Ramos (cell line): ENCODE measurements around the gene NKD2.

ENCODE experiments used
- in situ Hi-C: fragments of 300-500 bp; cut with MboI; formaldehyde crosslinking; loops from one replicate; pipeline ENCODE4 v1.14.3; 2022; ENCODE audit warnings: low sequenced_read_pairs; ENCODE audit not compliant: unreplicated experiment

Gene NKD2

DNA sequence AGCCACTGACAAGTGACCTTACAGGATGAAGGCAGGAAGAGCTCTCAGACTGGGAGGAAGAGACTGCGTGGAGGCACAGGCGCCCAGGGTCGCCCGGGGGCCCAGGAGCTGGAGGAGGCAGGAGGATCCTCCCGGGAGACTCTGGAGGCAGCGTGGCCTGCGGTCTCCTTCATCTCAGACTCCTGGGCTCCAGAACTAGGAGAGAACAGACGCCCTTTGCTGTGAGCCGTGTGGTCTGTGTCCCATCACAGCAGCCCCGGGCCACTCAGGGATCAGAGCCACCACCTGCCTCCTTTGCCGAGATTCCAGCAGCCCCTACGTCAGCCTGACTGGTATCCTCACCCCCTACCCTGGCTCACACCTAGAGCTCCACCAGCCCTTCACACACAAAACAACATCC lies 58.1 kb downstream of the NKD2 start:
- in situ Hi-C loops = no loop called here

GRCh38 chr5:1067141-1068121 lies 58.8 kb downstream of the NKD2 start:
- in situ Hi-C loops = no loop called here

DNA sequence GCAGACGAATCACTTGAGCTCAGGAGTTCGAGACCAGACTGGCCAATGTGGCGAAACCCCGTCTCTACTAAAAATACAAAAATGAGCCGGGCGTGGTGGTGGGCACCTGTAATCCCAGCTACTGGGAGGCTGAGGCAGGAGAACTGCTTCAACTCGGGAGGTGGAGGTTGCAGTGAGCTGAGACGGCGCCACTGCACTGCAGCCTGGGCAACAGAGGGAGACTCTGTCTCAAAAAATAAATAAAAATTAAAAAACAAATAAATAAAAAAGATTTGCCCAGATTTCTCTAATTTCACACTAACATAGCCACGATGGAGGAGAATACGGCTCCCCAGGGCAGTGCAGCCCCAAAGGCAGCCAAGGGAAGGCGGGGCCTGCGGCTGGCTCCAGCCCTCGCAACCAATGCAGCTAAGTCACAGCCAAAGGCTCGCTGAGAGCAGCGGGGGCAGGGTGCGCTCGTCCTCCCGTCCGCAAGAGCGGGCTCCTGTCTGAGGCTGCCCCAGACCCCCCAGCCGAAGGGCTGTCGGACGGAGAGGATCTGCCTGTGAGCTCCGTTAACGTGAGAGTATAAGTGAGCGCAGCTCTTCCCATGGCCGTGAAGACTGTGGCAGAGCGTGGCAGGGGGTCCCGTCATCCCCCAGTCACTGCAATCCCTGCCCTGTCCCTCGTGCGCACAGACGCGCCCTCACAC lies 59.7 kb downstream of the NKD2 start:
- in situ Hi-C loops = no loop called here

DNA sequence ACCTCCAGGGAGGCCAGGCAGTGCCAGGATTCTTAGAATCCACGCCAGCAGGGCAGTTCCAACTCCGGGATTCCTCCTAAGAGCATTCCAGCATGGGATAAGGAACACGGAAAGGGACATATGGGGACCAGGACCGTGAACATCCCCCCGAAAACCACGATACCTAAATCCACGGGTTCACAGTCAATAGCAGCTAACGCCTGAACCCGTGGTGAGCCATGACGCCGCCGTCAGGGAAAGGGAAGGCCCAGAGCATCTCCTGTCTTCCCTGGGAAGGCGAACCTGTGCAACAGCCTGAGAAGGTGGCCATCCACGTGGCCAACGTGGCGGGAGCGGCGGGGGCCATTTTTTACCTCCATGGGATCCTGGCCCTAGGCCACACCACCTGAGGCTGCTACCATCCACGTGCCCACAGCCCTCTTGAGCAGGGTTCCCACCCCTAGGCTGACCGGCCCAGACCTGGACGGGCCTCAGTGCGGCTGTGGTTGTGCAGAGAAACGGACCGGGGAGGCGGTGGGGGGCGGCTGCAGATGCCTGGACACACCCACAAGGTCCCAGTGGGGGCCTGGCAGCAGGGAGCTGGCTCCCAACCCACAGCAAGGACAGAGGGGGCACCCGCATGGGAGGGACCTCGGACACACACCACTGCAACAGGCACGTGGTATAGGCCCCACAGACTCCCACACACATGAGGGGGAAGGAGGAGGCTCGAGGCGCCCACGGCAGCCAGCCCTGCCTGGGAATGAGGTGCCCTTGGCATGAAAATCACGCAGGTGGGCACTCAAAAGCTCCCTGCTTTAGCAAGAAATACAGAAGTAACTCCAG lies 60.5 kb downstream of the NKD2 start:
- in situ Hi-C loops = no loop called here

GRCh38 chr5:1069720-1070088 lies 61.1 kb downstream of the NKD2 start:
- in situ Hi-C loops = no loop called here

DNA sequence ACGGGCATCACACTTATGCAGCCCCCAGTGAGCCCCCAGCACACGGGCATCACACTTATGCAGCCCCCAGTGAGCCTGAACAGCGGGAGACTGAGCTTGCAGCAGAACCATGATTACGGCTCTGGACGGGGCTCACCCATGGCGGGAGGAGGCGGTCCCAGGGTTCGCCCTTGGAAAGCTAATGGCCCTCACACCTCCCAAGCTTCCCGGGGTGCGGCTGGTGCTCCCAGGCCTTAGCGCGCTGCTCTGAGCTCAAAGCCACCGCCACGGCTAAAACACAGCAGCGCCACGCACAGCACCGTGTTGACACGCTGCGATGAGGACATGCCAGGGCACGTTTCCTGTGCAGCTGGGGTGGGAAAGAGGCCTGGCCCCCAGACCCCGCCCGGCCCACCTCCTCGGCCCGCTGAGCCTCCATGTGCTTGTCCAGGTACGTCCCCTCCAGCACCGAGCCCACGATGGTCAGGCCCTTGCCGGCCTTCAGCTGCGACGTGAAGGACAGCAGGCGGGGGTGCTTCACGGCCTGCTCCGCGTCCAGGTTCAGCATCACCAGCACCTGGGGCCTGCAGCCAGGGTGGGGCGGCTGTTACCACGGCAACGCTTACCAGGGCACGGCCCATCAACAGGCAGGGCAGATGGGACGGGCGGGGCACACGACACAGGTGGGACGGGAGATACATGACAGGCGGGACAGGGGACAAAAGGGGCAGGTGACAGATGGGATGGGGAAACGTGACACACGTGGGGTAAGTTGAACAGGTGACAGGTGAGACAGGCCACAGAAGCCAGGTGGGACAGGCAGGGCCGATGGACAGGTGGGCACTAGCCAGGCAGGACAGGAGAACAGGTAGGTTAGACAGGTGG lies 64.9 kb downstream of the NKD2 start:
- in situ Hi-C loops = no loop called here

- in situ Hi-C loops = no loop called here
Measured at GRCh38 chr5:1074226-1074625, 65.6 kb downstream of the NKD2 start.

DNA sequence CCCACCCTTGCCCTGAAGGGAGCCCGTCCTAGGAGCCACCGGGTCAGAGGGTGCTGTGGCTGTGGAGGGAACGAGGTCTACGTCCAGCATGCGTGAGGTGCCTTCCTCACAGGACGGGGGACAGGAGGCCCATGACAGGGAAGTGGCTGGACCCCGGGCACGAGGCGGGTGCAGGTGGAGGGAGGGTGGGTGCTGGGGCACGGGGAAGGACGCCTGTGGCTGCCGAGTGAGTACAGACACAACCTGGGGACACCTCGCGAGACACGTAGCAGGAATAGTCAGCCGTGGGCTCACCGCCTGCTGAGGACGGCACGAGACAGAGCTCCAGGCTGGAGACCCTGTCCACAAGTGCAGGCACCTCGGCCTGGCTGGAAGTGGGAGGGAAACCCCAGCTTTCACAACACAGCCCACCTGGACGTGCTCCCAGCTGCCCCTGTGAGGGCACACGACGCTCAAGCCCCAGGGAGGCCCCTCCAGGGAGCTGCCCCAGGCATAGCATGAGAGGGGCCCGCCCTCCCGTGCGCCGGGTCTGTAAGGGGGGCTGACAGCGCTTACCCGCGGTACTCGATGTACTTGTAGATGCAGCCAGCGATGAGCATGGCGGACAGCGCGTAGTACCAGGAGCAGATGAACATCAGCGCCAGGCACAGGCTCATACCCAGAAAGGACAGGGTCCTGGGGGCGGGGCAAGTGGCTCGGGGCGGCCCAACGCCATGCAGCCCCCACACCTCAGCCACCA lies 66.4 kb downstream of the NKD2 start:
- in situ Hi-C loops = no loop called here

DNA sequence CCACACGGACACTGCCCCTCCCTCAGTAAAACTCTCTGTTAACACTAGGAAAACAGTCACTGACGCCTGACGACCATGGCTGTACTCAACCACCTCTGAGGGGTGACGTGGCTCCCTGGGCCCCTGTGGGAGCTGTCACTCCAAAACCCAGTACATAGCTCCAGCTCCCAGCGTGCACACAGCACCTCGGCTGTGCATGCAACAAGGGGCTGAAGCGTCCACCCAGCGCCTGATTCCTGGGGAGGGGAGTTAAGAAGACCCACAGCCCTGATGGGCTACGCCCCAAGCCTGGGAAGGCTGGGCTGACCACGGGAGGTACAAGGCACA lies 66.9 kb downstream of the NKD2 start:
- in situ Hi-C loops = no loop called here

- in situ Hi-C loops = no loop called here
Measured at GRCh38 chr5:1075931-1076330, 67.3 kb downstream of the NKD2 start.

DNA sequence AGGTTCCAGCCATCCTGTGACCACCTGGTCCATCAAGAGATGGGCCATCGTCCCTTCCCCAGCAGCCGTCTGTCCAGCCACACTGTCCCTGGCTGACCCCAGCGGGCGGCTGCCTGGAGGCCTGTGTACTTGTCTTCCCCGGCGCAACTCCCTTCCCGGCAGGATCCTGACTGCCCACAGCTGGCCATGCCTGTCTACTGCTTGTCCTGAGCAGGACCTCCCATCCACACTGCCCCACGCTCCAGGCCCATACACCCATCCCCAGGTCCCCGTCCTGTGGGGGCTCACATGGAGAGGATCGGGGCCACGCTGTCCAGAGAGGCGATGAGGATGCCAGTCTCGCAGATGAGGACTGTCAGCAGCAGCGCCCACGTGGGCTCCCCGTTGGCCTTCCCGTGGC lies 67.8 kb downstream of the NKD2 start:
- in situ Hi-C loops = no loop called here

DNA sequence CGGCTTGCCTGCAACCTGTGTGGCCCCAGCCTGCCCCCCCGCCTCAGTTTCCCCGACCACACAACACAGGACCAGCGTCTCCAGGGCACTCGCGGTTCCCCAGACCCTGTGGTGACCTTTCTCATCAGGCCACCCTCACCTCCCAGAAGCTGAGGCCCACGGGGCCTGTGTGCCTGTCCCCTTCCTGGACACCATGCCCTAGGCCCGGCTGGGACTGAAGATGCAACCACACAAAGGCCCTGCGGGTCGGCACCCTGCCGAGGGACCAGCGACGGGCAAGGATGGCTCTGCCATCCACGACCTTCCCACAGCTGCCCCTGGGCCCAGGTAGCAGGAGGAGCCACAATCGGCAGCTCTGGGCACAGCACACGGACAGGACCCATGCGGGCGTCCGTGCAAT lies 68.4 kb downstream of the NKD2 start:
- in situ Hi-C loops = no loop called here

DNA sequence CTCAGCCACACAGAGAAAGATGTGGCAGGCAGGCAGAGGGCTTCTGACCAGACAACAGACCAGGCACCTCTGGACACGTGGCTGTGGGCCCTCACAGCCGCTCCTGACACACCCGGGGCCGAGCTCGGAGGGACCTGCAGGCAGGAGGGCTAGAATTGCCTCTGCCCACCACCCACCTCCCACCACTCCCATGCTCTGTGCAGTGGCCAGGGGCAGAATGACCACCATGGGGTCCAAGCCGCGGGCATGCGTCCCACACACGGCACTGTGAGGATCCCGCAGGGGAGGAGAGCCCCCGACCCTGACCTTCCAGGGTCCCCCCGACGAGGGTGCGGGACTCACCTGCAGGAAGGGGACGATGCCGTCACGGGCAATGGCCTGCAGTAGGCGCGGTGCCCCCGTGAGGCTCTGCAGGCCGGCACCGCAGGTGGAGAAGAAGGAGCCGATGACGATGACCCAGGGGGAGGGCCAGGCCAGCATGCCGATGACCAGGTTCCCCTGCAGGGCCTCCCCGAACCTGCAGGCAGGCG lies 69.0 kb downstream of the NKD2 start:
- in situ Hi-C loops = no loop called here

- in situ Hi-C loops = no loop called here
Measured at GRCh38 chr5:1078206-1078605, 69.6 kb downstream of the NKD2 start.

DNA sequence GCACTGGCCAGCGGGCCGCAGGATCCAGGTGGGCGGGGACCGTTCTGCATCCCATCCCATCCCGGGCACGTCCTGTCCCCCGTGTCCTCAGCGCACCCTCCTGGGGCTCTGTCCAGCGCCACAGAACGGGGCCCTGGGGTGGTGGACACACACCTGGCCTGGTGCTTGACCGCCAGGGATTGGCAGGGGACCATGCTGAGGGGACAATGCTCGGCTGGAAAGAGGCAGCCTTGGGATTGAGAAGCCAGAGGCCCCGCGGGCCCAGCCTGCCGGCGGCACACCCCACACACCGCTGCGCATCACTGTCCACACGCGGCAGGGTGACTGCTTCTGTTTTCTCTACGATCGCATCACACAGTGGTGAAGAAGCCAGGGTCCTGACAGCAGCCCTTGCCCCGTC lies 70.2 kb downstream of the NKD2 start:
- in situ Hi-C loops = no loop called here

DNA sequence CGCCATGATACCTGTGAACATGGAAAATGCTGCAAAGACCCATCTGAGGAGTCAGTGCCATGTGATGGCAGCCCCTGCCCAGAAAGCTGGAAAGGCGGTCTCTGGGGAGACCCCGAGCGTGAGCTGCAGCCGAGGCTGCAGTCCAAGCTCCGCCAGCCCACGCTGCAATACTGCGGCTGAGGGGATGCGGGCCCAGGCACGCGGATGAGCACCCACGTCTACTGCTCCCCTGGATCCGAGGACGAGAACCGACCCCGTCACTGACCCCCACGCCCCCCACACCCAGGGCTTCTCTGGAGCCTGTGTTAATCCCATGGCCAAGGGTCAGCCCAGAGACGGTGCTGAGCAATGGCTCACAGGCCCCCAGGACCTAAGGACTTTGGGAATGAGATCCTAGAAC lies 70.9 kb downstream of the NKD2 start:
- in situ Hi-C loops = no loop called here

- in situ Hi-C loops = no loop called here
Measured at GRCh38 chr5:1079961-1080360, 71.4 kb downstream of the NKD2 start.

GRCh38 chr5:1080432-1080831 lies 71.8 kb downstream of the NKD2 start:
- in situ Hi-C loops = no loop called here

GRCh38 chr5:1081519-1081918 lies 72.9 kb downstream of the NKD2 start:
- in situ Hi-C loops = no loop called here
